Sigmoid colon (tissue), 4 donors: ENCODE data around the gene C1orf198.

ENCODE experiments used
- EP300 ChIP-seq, 4 donors: sonication (generic); formaldehyde crosslinking; IDR thresholded peaks; one replicate each; pipeline ENCODE4 v1.6.1; 2017; ENCODE audit warnings: antibody characterized with exemption in 4 of 4
- POLR2A ChIP-seq, 2 donors: fragments of 450-650 bp; IDR thresholded peaks; one replicate each; pipeline ENCODE4 v1.6.1; 2016; ENCODE audit warnings: antibody characterized with exemption in 2 of 2, mild to moderate bottlenecking in 2 of 2, moderate library complexity in 2 of 2
- TF ChIP-seq, protein P1 (sequence below), 4 experiments: fragments of 450-650 bp in 3 of 4; fragments of 200-600 bp in 1 of 4; IDR thresholded peaks; one replicate each; pipeline ENCODE4 v1.5.1; 2016 to 2019; ENCODE audit warnings: antibody characterized with exemption in 4 of 4, mild to moderate bottlenecking in 3 of 4, moderate library complexity in 2 of 4

DNA sequence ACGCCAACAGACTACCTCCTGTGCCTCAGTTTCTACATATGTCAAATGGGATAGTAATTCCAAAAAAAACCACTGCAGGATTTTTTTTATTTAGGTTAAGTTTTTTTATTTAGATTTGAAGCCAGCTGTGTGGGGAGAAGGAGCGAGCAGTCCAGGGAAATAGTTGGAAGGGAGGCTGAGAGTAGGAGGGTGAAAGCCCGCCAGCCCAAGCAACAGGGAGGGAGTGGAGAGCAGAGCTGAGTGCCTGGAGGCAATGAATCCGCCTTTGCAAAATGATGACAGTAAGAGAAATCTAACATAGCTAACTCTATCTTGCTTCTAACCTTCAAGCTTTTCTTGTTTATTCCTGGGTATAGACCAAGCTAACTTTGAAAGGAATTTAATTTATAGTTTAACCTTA is 15.6 kb upstream of the C1orf198 start:
- no peak for TF ChIP-seq POLR2A (IDR thresholded peaks at IDR 0.05)
- TF ChIP-seq, protein P1, sequence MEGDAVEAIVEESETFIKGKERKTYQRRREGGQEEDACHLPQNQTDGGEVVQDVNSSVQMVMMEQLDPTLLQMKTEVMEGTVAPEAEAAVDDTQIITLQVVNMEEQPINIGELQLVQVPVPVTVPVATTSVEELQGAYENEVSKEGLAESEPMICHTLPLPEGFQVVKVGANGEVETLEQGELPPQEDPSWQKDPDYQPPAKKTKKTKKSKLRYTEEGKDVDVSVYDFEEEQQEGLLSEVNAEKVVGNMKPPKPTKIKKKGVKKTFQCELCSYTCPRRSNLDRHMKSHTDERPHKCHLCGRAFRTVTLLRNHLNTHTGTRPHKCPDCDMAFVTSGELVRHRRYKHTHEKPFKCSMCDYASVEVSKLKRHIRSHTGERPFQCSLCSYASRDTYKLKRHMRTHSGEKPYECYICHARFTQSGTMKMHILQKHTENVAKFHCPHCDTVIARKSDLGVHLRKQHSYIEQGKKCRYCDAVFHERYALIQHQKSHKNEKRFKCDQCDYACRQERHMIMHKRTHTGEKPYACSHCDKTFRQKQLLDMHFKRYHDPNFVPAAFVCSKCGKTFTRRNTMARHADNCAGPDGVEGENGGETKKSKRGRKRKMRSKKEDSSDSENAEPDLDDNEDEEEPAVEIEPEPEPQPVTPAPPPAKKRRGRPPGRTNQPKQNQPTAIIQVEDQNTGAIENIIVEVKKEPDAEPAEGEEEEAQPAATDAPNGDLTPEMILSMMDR (IDR thresholded peaks at IDR 0.05), result no peak
- TF ChIP-seq EP300 (IDR thresholded peaks at IDR 0.05), result no peak
